ENCODE data around the gene VLDLR.

Gene VLDLR

GRCh38 chr9:2603621-2604020, 18.0 kb upstream of the VLDLR start:
- Histone ChIP-seq H3K36me3 (ENCODE audit: control insufficient read depth in 1 of 2, insufficient read depth in 2 of 2, low read length in 2 of 2) (no peaks in the 10 kb centered on the region), H2BK5ac (ENCODE audit: low read depth, low read length, poor library complexity) (no peak overlapping the region), H4K8ac (ENCODE audit: low read depth, low read length) (no peak overlapping the region), H2BK12ac (ENCODE audit: low read length) (no peak overlapping the region), H2AFZ (ENCODE audit: insufficient read depth, low read length, poor library complexity) (no peak overlapping the region), H4K91ac (ENCODE audit: low read depth, low read length) (no peak overlapping the region), H4K12ac (ENCODE audit: low read depth, low read length) (no peak overlapping the region), H3K4me2 (ENCODE audit: low read length) (no peak overlapping the region), H3K27me3 (ENCODE audit: insufficient read depth, low read length) (no peaks in the 10 kb centered on the region), H2AK5ac (ENCODE audit: low read length) (no peak overlapping the region), H3K4me3 (ENCODE audit: low read depth, low read length) (no peak overlapping the region), H3K27ac (ENCODE audit: low read depth, low read length) (no peak overlapping the region), H3K4me1 (ENCODE audit: control insufficient read depth in 1 of 2, insufficient read depth in 2 of 2, low read length in 2 of 2) (no peaks in the 10 kb centered on the region), H3K23ac (ENCODE audit: low read length) (no peak overlapping the region), H3K18ac (ENCODE audit: low read length) (no peak overlapping the region), H3K14ac (ENCODE audit: low read length) (no peak overlapping the region), H3K9ac (ENCODE audit: low read length) (no peak overlapping the region), H3K79me1 (ENCODE audit: low read length) (no peaks in the 10 kb centered on the region), H3K79me2 (ENCODE audit: control insufficient read depth, insufficient read depth, low read length, poor library complexity) (no peaks in the 10 kb centered on the region), H3K9me3 (ENCODE audit: insufficient read depth, low read depth, low read length) (no peaks in the 10 kb centered on the region), H2BK120ac (ENCODE audit: insufficient read depth, low read length, poor library complexity) (no peak overlapping the region), H3K4ac (ENCODE audit: low read depth, low read length) (no peak overlapping the region)
- no CpG with 5 or more reads among the region's 2 CpGs for WGBS (ENCODE audit: extremely low coverage, insufficient coverage, insufficient read length)
- no peak for DNase-seq

GRCh38 chr9:2605246-2605645, 16.3 kb upstream of the VLDLR start:
- H3K27me3 ChIP-seq (ENCODE audit: insufficient read depth, low read length) = no peaks in the 10 kb centered on the region
- DNase-seq = no peak
- H3K14ac ChIP-seq (ENCODE audit: low read length) = no peak overlapping the region
- H3K79me2 ChIP-seq (ENCODE audit: control insufficient read depth, insufficient read depth, low read length, poor library complexity) = no peaks in the 10 kb centered on the region
- H2AK5ac ChIP-seq (ENCODE audit: low read length) = no peak overlapping the region
- H3K4me1 ChIP-seq (ENCODE audit: control insufficient read depth in 1 of 2, insufficient read depth in 2 of 2, low read length in 2 of 2) = no peaks in the 10 kb centered on the region
- H3K9me3 ChIP-seq (ENCODE audit: insufficient read depth, low read depth, low read length) = no peaks in the 10 kb centered on the region
- H3K27ac ChIP-seq (ENCODE audit: low read depth, low read length) = no peak overlapping the region
- no peak overlapping the region for H2BK5ac ChIP-seq (ENCODE audit: low read depth, low read length, poor library complexity)
- no peak overlapping the region for H3K23ac ChIP-seq (ENCODE audit: low read length)
- no peaks in the 10 kb centered on the region for H3K79me1 ChIP-seq (ENCODE audit: low read length)
- no peak overlapping the region for H2AFZ ChIP-seq (ENCODE audit: insufficient read depth, low read length, poor library complexity)
- no peak overlapping the region for H4K8ac ChIP-seq (ENCODE audit: low read depth, low read length)
- no peak overlapping the region for H2BK120ac ChIP-seq (ENCODE audit: insufficient read depth, low read length, poor library complexity)
- H3K4ac ChIP-seq (ENCODE audit: low read depth, low read length) = no peak overlapping the region
- no peak overlapping the region for H3K18ac ChIP-seq (ENCODE audit: low read length)
- WGBS (ENCODE audit: extremely low coverage, insufficient coverage, insufficient read length) = no CpG with 5 or more reads among the region's 3 CpGs
- H3K4me2 ChIP-seq (ENCODE audit: low read length) = no peak overlapping the region
- no peak overlapping the region for H4K91ac ChIP-seq (ENCODE audit: low read depth, low read length)
- H3K36me3 ChIP-seq (ENCODE audit: control insufficient read depth in 1 of 2, insufficient read depth in 2 of 2, low read length in 2 of 2) = no peaks in the 10 kb centered on the region
- H3K4me3 ChIP-seq (ENCODE audit: low read depth, low read length) = no peak overlapping the region
- no peak overlapping the region for H4K12ac ChIP-seq (ENCODE audit: low read depth, low read length)
- no peak overlapping the region for H2BK12ac ChIP-seq (ENCODE audit: low read length)
- H3K9ac ChIP-seq (ENCODE audit: low read length) = no peak overlapping the region

- DNase-seq = no peak
- H2BK12ac ChIP-seq (ENCODE audit: low read length) = no peak overlapping the region
- no peaks in the 10 kb centered on the region for H3K27me3 ChIP-seq (ENCODE audit: insufficient read depth, low read length)
- no peak overlapping the region for H4K91ac ChIP-seq (ENCODE audit: low read depth, low read length)
- H3K9ac ChIP-seq (ENCODE audit: low read length) = no peak overlapping the region
- H2BK120ac ChIP-seq (ENCODE audit: insufficient read depth, low read length, poor library complexity) = no peak overlapping the region
- no peak overlapping the region for H4K8ac ChIP-seq (ENCODE audit: low read depth, low read length)
- no CpG with 5 or more reads among the region's 2 CpGs for WGBS (ENCODE audit: extremely low coverage, insufficient coverage, insufficient read length)
- peaks cover 2% of the 10 kb centered on the region for H3K79me1 ChIP-seq (ENCODE audit: low read length)
- no peaks in the 10 kb centered on the region for H3K4me1 ChIP-seq (ENCODE audit: control insufficient read depth in 1 of 2, insufficient read depth in 2 of 2, low read length in 2 of 2)
- no peak overlapping the region for H2AFZ ChIP-seq (ENCODE audit: insufficient read depth, low read length, poor library complexity)
- H3K4me3 ChIP-seq (ENCODE audit: low read depth, low read length) = no peak overlapping the region
- no peak overlapping the region for H3K4me2 ChIP-seq (ENCODE audit: low read length)
- H3K36me3 ChIP-seq (ENCODE audit: control insufficient read depth in 1 of 2, insufficient read depth in 2 of 2, low read length in 2 of 2) = no peaks in the 10 kb centered on the region
- no peak overlapping the region for H4K12ac ChIP-seq (ENCODE audit: low read depth, low read length)
- no peak overlapping the region for H3K27ac ChIP-seq (ENCODE audit: low read depth, low read length)
- H3K79me2 ChIP-seq (ENCODE audit: control insufficient read depth, insufficient read depth, low read length, poor library complexity) = no peaks in the 10 kb centered on the region
- no peak overlapping the region for H3K18ac ChIP-seq (ENCODE audit: low read length)
- H2AK5ac ChIP-seq (ENCODE audit: low read length) = no peak overlapping the region
- no peak overlapping the region for H3K4ac ChIP-seq (ENCODE audit: low read depth, low read length)
- H3K23ac ChIP-seq (ENCODE audit: low read length) = no peak overlapping the region
- H3K9me3 ChIP-seq (ENCODE audit: insufficient read depth, low read depth, low read length) = no peaks in the 10 kb centered on the region
- H3K14ac ChIP-seq (ENCODE audit: low read length) = no peak overlapping the region
- H2BK5ac ChIP-seq (ENCODE audit: low read depth, low read length, poor library complexity) = no peak overlapping the region
These were observed 13.3 kb upstream of the VLDLR start for GRCh38 chr9:2608276-2608675.

- no peak overlapping the region for H3K9ac ChIP-seq (ENCODE audit: low read length)
- H4K91ac ChIP-seq (ENCODE audit: low read depth, low read length) = no peak overlapping the region
- H3K4ac ChIP-seq (ENCODE audit: low read depth, low read length) = no peak overlapping the region
- no peak overlapping the region for H2BK5ac ChIP-seq (ENCODE audit: low read depth, low read length, poor library complexity)
- no peak overlapping the region for H3K4me2 ChIP-seq (ENCODE audit: low read length)
- H2BK120ac ChIP-seq (ENCODE audit: insufficient read depth, low read length, poor library complexity) = no peak overlapping the region
- no peaks in the 10 kb centered on the region for H3K9me3 ChIP-seq (ENCODE audit: insufficient read depth, low read depth, low read length)
- H3K79me1 ChIP-seq (ENCODE audit: low read length) = peaks cover 3% of the 10 kb centered on the region
- no peak overlapping the region for H2BK12ac ChIP-seq (ENCODE audit: low read length)
- no peaks in the 10 kb centered on the region for H3K27me3 ChIP-seq (ENCODE audit: insufficient read depth, low read length)
- H3K14ac ChIP-seq (ENCODE audit: low read length) = no peak overlapping the region
- H4K12ac ChIP-seq (ENCODE audit: low read depth, low read length) = no peak overlapping the region
- peak; percentile 44 to 86 for DNase-seq
- no peak overlapping the region for H3K18ac ChIP-seq (ENCODE audit: low read length)
- no peak overlapping the region for H4K8ac ChIP-seq (ENCODE audit: low read depth, low read length)
- no peak overlapping the region for H2AFZ ChIP-seq (ENCODE audit: insufficient read depth, low read length, poor library complexity)
- H3K79me2 ChIP-seq (ENCODE audit: control insufficient read depth, insufficient read depth, low read length, poor library complexity) = no peaks in the 10 kb centered on the region
- no peak overlapping the region for H3K4me3 ChIP-seq (ENCODE audit: low read depth, low read length)
- H3K27ac ChIP-seq (ENCODE audit: low read depth, low read length) = no peak overlapping the region
- no peaks in the 10 kb centered on the region for H3K36me3 ChIP-seq (ENCODE audit: control insufficient read depth in 1 of 2, insufficient read depth in 2 of 2, low read length in 2 of 2)
- no peak overlapping the region for H2AK5ac ChIP-seq (ENCODE audit: low read length)
- H3K4me1 ChIP-seq (ENCODE audit: control insufficient read depth in 1 of 2, insufficient read depth in 2 of 2, low read length in 2 of 2) = peaks cover 0 to 5% of the 10 kb centered on the region in 2 experiments
- no CpG with 5 or more reads among the region's 2 CpGs for WGBS (ENCODE audit: extremely low coverage, insufficient coverage, insufficient read length)
- H3K23ac ChIP-seq (ENCODE audit: low read length) = no peak overlapping the region
These were observed 10.6 kb upstream of the VLDLR start for GRCh38 chr9:2610985-2611384.

Measured in trophoblast cell (in vitro differentiated cells and primary cell).